PFSK-1 (cell line): Measurements from ENCODE around the gene NEB.

Experiments
- FOXP2 ChIP-seq: optimal IDR thresholded peaks from 2 replicates; pipeline ENCODE3; 2011; ENCODE audit warnings: borderline replicate concordance, control low read depth, inconsistent platforms; ENCODE audit not compliant: insufficient read depth; ENCODE audit errors: extremely low read length, extremely low read depth
- POLR2AphosphoS5 ChIP-seq: IDR thresholded peaks from 2 replicates; pipeline ENCODE4 v1.6.1; 2012; ENCODE audit warnings: low read depth, mild to moderate bottlenecking, control low read depth, low read length, moderate library complexity
- REST ChIP-seq, 2 experiments: IDR thresholded peaks; 2 replicates each; pipeline versions ENCODE4 v1.6.1 to v1.8.0; 2011 to 2012; ENCODE audit warnings: low read depth in 2 of 2, low read length in 2 of 2, control low read depth in 1 of 2, inconsistent platforms in 1 of 2, mild to moderate bottlenecking in 1 of 2, moderate library complexity in 1 of 2; ENCODE audit not compliant: insufficient read depth in 1 of 2
- SIN3A ChIP-seq: IDR thresholded peaks from 2 replicates; pipeline ENCODE4 v1.6.1; 2012; ENCODE audit warnings: mild to moderate bottlenecking, low read length, moderate library complexity, borderline replicate concordance; ENCODE audit not compliant: insufficient read depth
- TAF1 ChIP-seq: IDR thresholded peaks from 2 replicates; pipeline ENCODE4 v1.6.1; 2012; ENCODE audit warnings: low read length, control low read depth, borderline replicate concordance; ENCODE audit not compliant: insufficient read depth

The NEB gene

GRCh38 chr2:151681051-151681450 is 53.2 kb downstream of the NEB start:
- TF ChIP-seq TAF1 (no peak), SIN3A (no peak), POLR2AphosphoS5 (no peak), REST (IDR thresholded peaks at IDR 0.05; ENCODE audit: insufficient read depth in 1 of 2, low read depth in 2 of 2, low read length in 2 of 2) (no peak), FOXP2 (no peak)

- TF ChIP-seq SIN3A (no peak), FOXP2 (no peak), TAF1 (no peak), REST (IDR thresholded peaks at IDR 0.05; ENCODE audit: insufficient read depth in 1 of 2, low read depth in 2 of 2, low read length in 2 of 2) (no peak), POLR2AphosphoS5 (no peak)
Measured at GRCh38 chr2:151679994-151680393, 54.3 kb downstream of the NEB start.

- no peak for TF ChIP-seq REST (IDR thresholded peaks at IDR 0.05; ENCODE audit: insufficient read depth in 1 of 2, low read depth in 2 of 2, low read length in 2 of 2)
- TF ChIP-seq TAF1 = no peak
- TF ChIP-seq POLR2AphosphoS5 = no peak
- TF ChIP-seq FOXP2 = no peak
- no peak for TF ChIP-seq SIN3A
Measured at GRCh38 chr2:151678849-151679248, 55.4 kb downstream of the NEB start.

GRCh38 chr2:151673016-151673415 is 61.3 kb downstream of the NEB start:
- TF ChIP-seq SIN3A (no peak), FOXP2 (no peak), POLR2AphosphoS5 (no peak), REST (IDR thresholded peaks at IDR 0.05; ENCODE audit: insufficient read depth in 1 of 2, low read depth in 2 of 2, low read length in 2 of 2) (no peak), TAF1 (no peak)

- no peak for TF ChIP-seq POLR2AphosphoS5
- no peak for TF ChIP-seq REST (IDR thresholded peaks at IDR 0.05; ENCODE audit: insufficient read depth in 1 of 2, low read depth in 2 of 2, low read length in 2 of 2)
- no peak for TF ChIP-seq TAF1
- TF ChIP-seq FOXP2 = no peak
- TF ChIP-seq SIN3A = no peak
Measured at GRCh38 chr2:151672277-151672676, 62.0 kb downstream of the NEB start.
